Sigmoid colon (tissue), 7 donors: Measurements from ENCODE around the gene COL1A1. TPM values are rescaled to one million over a fixed set of nuclear protein-coding genes. Genes with fewer than 3 reads are reported as not detected.

ENCODE experiments used
- DNase-seq: peaks from one replicate; pipeline ENCODE4 v3.0.0-alpha.2; 2019
- H3K27ac ChIP-seq, 4 donors: fragments of 200-600 bp; sonication (generic); one replicate each; pipeline ENCODE4 v1.5.1; 2016 to 2019; ENCODE audit warnings: mild to moderate bottlenecking in 1 of 4
- H3K27me3 ChIP-seq, 3 donors: fragments of 200-600 bp; sonication (generic); one replicate each; pipeline ENCODE4 v1.5.1; 2019; ENCODE audit warnings: mild to moderate bottlenecking in 1 of 3
- H3K36me3 ChIP-seq, 4 donors: fragments of 200-600 bp; sonication (generic); one replicate each; pipeline ENCODE4 v1.5.1; 2016 to 2019
- H3K4me1 ChIP-seq, 4 donors: fragments of 200-600 bp; sonication (generic); one replicate each; pipeline ENCODE4 v1.5.1; 2017 to 2019
- H3K4me3 ChIP-seq, 4 donors: fragments of 200-600 bp; sonication (generic); one replicate each; pipeline ENCODE4 v1.5.1; 2017 to 2019; ENCODE audit warnings: mild to moderate bottlenecking in 2 of 4, moderate library complexity in 1 of 4
- H3K9me3 ChIP-seq, 4 donors: fragments of 200-600 bp in 3 of 4; sonication (generic) in 3 of 4; one replicate each; pipeline versions ENCODE4 v1.5.1 to v1.6.1; 2013 to 2019
- EP300 ChIP-seq, 4 donors: sonication (generic); formaldehyde crosslinking; IDR thresholded peaks; one replicate each; pipeline ENCODE4 v1.6.1; 2017; ENCODE audit warnings: antibody characterized with exemption in 4 of 4
- POLR2A ChIP-seq, 2 donors: fragments of 450-650 bp; IDR thresholded peaks; one replicate each; pipeline ENCODE4 v1.6.1; 2016; ENCODE audit warnings: antibody characterized with exemption in 2 of 2, mild to moderate bottlenecking in 2 of 2, moderate library complexity in 2 of 2
- POLR2AphosphoS5 ChIP-seq, 4 donors: sonication (generic); formaldehyde crosslinking; IDR thresholded peaks; one replicate each; pipeline ENCODE4 v1.6.1; 2017; ENCODE audit warnings: antibody characterized with exemption in 4 of 4
- WGBS, 2 donors: extraction: QIAGEN DNeasy Blood & Tissue Kit; methylation state at CpG; one replicate each; pipeline ENCODE4 v1.1.7; 2013; 5-methylcytosine and 5-hydroxymethylcytosine counted together
- intact Hi-C: fragments of 100-400 bp; cut with DNase I; formaldehyde crosslinking; loops from one replicate; pipeline ENCODE4 v1.15.1; 2023
- polyA plus RNA-seq, 3 donors: library from polyadenylated mRNA; stranded (reverse); fragments of 200-250 nt; gene quantifications; one replicate each; pipeline ENCODE4 v1.2.3, GENCODE V29; 2013
- total RNA-seq, 4 donors: library from RNA; depleted of rRNA; stranded (reverse); fragments of >200 nt; gene quantifications; one replicate each; pipeline ENCODE4 v1.1.0, GENCODE V29; 2016
- TF ChIP-seq, protein P1 (sequence below), 4 experiments: fragments of 450-650 bp in 3 of 4; fragments of 200-600 bp in 1 of 4; IDR thresholded peaks; one replicate each; pipeline ENCODE4 v1.5.1; 2016 to 2019; ENCODE audit warnings: antibody characterized with exemption in 4 of 4, mild to moderate bottlenecking in 3 of 4, moderate library complexity in 2 of 4
- donor health status: healthy with polysubstance abuse.
- donor health status: Bipolar disorder and iron deficiency.
- donor health status: healthy.

Gene COL1A1
- total and polyA plus RNA-seq, 7 donors = 7.8 to 459 (median 49.2) TPM

DNA sequence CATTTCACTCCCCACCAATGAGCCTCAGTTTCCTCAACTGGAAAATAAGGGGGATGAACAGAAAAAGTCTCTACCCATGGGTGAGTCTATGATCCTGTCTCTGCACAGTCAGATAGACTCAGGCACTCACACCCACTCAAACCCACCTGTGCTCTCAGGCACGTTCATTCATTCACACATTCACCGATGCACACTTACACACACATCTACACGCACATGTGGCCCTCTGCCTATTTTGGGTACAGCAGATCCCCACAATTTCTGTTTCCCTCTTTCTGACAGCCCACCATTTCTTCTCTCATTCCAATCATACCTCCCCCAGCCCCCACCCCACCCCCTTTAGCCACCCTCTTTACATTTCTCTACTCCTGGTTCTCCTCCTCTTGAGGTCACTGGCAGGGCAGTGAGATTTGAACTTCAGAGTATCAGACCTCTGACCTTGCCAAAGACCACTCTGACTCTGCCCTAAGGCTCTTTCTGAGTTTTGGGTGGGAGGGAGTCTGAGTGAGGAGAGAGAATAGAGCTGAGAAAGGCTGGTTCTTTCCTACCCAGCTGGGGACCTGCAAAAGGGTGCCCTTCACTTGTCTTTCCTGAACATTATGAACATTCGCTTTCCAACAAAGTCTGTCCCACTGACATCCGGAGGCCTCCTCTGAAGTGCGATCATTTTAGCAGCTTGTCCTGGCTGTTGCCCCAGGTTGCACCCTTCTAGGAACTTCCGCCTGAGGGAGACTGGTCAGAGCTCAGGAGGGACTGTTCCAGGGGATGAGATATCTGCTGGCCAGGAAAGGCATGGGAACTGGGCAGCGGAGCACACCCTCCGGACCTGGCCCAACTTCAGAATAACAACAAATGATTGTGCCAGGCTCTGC is 10.1 kb upstream of the COL1A1 start:
- TF ChIP-seq, protein P1, sequence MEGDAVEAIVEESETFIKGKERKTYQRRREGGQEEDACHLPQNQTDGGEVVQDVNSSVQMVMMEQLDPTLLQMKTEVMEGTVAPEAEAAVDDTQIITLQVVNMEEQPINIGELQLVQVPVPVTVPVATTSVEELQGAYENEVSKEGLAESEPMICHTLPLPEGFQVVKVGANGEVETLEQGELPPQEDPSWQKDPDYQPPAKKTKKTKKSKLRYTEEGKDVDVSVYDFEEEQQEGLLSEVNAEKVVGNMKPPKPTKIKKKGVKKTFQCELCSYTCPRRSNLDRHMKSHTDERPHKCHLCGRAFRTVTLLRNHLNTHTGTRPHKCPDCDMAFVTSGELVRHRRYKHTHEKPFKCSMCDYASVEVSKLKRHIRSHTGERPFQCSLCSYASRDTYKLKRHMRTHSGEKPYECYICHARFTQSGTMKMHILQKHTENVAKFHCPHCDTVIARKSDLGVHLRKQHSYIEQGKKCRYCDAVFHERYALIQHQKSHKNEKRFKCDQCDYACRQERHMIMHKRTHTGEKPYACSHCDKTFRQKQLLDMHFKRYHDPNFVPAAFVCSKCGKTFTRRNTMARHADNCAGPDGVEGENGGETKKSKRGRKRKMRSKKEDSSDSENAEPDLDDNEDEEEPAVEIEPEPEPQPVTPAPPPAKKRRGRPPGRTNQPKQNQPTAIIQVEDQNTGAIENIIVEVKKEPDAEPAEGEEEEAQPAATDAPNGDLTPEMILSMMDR (IDR thresholded peaks at IDR 0.05) = no peak
- TF ChIP-seq POLR2AphosphoS5 (IDR thresholded peaks at IDR 0.05) = peak in 1 of 4 donors; percentile 18
- TF ChIP-seq EP300 (IDR thresholded peaks at IDR 0.05) = no peak
- no peak for TF ChIP-seq POLR2A (IDR thresholded peaks at IDR 0.05)
- peak; percentile 76 for DNase-seq
- Histone ChIP-seq H3K27ac (peak overlapping the region; percentile 89 to 99 (median 96)), H3K4me1 (peaks cover 0 to 74% (median 67%) of the 10 kb centered on the region in 4 donors), H3K4me3 (peak overlapping the region in 1 of 4 donors; percentile 27), H3K36me3 (no peaks in the 10 kb centered on the region), H3K27me3 (no peaks in the 10 kb centered on the region), H3K9me3 (no peaks in the 10 kb centered on the region)
- intact Hi-C loops = no loop called here
- 68 to 70% methylated on average over 9 of the region's 9 CpGs for WGBS, 2 donors

DNA sequence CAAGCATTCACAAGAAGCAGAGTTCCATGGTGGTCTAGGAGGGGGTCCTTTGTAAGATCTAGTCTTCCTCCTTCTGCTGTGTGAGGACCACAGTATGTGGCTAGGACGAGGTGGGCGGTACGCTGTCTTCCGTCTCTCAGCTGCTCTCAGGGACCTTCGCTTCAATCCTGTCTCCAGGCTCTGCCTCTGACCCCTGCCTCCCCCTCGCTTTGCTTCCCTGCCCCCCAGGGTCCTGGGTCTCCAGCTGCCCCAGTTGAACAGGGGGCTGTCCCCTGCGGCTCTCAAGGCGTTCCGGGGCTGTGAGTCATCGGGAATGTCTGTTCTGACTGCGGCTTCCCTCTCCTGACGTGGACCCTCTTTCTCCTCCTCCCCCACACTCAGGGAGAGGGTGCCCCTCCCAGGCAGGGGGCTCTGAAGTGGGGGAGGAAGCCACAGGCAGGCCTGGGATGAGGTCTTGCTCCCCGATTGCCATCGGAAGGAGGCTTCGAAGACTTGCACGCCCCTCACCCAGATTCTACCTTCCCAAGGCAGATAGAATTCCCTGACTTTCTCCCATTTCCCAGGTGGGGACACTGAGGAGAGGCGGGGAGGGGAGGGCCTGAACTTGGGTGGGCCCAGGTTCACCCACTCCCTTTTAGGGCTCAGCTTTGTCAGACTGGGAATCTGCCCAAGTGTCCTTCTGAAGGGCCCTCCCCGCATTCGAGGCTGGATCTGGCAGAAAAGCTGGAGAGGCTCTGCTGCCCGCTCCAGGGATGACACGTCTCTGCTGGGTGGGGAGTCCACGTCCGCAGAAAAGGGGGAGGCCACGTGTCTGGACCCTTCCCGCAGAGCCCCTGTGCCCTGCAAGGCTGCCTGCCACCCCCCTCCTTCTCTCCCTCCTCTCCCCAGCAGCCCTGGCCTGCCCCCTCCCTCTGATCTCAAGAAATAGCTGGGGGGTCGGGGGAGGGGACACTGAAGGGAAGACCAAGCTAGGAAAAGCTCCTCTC is 9.1 kb upstream of the COL1A1 start:
- Histone ChIP-seq H3K27ac (peak overlapping the region; percentile 89 to 99 (median 96)), H3K4me1 (peaks cover 0 to 82% (median 74%) of the 10 kb centered on the region in 4 donors), H3K9me3 (no peaks in the 10 kb centered on the region), H3K36me3 (no peaks in the 10 kb centered on the region), H3K4me3 (peak overlapping the region in 2 of 4 donors; percentile 13 to 27), H3K27me3 (no peaks in the 10 kb centered on the region)
- intact Hi-C loops = no loop called here
- DNase-seq = peak; percentile 94
- 48 to 49% methylated on average over 26 of the region's 26 CpGs for WGBS, 2 donors
- TF ChIP-seq POLR2AphosphoS5 (IDR thresholded peaks at IDR 0.05) = peak in 3 of 4 donors; percentile 5 to 72 (median 22)
- TF ChIP-seq EP300 (IDR thresholded peaks at IDR 0.05) = peak in 2 of 4 donors; percentile 27 to 65
- TF ChIP-seq POLR2A (IDR thresholded peaks at IDR 0.05) = no peak
- TF ChIP-seq, protein P1 (IDR thresholded peaks at IDR 0.05) = no peak

DNA sequence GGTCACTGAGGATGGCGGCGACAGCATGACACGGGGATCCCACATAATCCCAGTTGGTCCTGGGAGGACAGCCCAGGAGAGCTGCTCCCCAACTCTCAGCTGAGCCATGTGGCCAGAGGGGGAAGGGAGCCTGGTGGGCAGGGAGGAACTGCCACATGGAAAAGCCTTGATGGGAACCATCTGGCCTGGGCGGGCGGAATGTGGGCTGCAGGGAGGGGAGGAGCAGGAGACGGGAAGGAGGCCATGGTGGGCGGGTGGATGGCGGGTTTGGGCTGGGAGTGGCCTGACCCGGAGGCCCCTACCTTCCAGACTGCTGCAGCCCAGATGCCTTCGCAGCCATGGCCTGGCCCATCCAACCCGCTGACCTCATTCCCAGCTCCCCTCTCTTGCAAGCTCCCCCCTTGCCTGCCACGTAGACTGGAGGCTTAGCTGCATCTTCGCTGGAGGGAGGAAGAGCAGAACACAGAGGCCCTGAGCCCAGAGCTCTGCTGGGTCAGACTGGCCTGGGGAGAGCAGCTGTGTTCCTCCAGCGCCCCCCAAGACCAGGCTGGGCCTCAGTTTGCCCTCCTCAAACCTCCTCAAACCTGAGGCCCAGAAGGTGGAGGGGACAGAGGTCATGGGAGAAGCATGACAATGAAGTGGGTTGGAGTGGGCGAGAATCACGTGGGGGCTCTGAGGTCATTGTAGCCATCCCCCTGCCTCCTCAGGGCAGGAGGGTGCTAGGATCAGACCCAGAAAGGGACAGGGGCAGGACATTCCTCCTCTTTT is 8.2 kb upstream of the COL1A1 start:
- TF ChIP-seq POLR2A (IDR thresholded peaks at IDR 0.05) = peak; percentile 47 to 65
- TF ChIP-seq POLR2AphosphoS5 (IDR thresholded peaks at IDR 0.05) = peak; percentile 90 to 96 (median 95)
- TF ChIP-seq, protein P1 (IDR thresholded peaks at IDR 0.05) = no peak
- TF ChIP-seq EP300 (IDR thresholded peaks at IDR 0.05) = peak in 2 of 4 donors; percentile 77 to 93
- H3K4me1 ChIP-seq = peaks cover 0 to 91% (median 82%) of the 10 kb centered on the region in 4 donors

GRCh38 chr17:50209133-50209471 is 7.7 kb upstream of the COL1A1 start:
- Histone ChIP-seq H3K4me3 (no peak overlapping the region), H3K27me3 (no peaks in the 10 kb centered on the region), H3K27ac (peak overlapping the region; percentile 89 to 99 (median 96)), H3K36me3 (no peaks in the 10 kb centered on the region), H3K9me3 (no peaks in the 10 kb centered on the region), H3K4me1 (peaks cover 0 to 96% (median 86%) of the 10 kb centered on the region in 4 donors)
- 79 to 83% methylated on average over 6 of the region's 6 CpGs for WGBS, 2 donors
- TF ChIP-seq, protein P1 (IDR thresholded peaks at IDR 0.05) = no peak
- TF ChIP-seq EP300 (IDR thresholded peaks at IDR 0.05) = no peak
- TF ChIP-seq POLR2AphosphoS5 (IDR thresholded peaks at IDR 0.05) = no peak
- TF ChIP-seq POLR2A (IDR thresholded peaks at IDR 0.05) = no peak
- DNase-seq = no peak
- intact Hi-C loops = no loop called here

More for the DNA sequence above, 8.2 kb upstream of the COL1A1 start:
- Histone ChIP-seq H3K4me3 (peak overlapping the region in 1 of 4 donors; percentile 27), H3K36me3 (no peaks in the 10 kb centered on the region), H3K9me3 (no peaks in the 10 kb centered on the region), H3K27me3 (no peaks in the 10 kb centered on the region), H3K27ac (peak overlapping the region; percentile 89 to 99 (median 96))
- peak; percentile 99 for DNase-seq
- intact Hi-C loops = no loop called here
- WGBS, 2 donors = 58 to 59% methylated on average over 16 of the region's 16 CpGs
